Esophagus muscularis mucosa (tissue), 3 donors: ENCODE data around the gene INO80E.
"Not testable (repeated sequence)": the region's sequence is repeated elsewhere in the genome, so short reads cannot be mapped to it uniquely, and the experiment has no call there.

Experiments
- POLR2A ChIP-seq: fragments of 450-650 bp; IDR thresholded peaks from one replicate; pipeline ENCODE4 v1.6.1; 2017; ENCODE audit warnings: antibody characterized with exemption, moderate library complexity, mild to moderate bottlenecking, low read depth
- TF ChIP-seq, protein P1 (sequence below), 3 experiments: fragments of 200-600 bp in 2 of 3; fragments of 450-650 bp in 1 of 3; sonication (generic) in 2 of 3; IDR thresholded peaks; one replicate each; pipeline ENCODE4 v1.5.1; 2017 to 2019; ENCODE audit warnings: antibody characterized with exemption in 3 of 3, mild to moderate bottlenecking in 2 of 3, moderate library complexity in 1 of 3

DNA sequence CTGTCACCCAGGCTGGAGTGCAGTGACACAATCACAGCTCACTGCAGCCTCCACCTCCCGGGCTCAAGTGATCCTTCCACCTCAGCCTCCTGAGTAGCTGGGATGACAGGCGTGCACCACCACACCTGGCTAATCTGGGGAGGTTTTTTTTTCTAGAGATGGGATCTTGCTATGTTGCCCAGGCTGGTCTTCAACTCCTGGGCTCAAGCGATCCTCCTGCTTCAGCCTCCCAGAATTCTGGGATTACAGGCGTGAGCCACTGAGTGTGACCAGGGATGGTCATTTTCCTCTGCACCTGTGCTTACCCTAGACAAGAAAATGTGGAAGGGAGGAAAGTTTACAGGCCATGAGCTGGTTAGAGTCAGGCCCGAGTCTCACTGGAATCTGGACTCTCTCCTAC, 44.6 kb downstream of the INO80E start:
- TF ChIP-seq, protein P1, sequence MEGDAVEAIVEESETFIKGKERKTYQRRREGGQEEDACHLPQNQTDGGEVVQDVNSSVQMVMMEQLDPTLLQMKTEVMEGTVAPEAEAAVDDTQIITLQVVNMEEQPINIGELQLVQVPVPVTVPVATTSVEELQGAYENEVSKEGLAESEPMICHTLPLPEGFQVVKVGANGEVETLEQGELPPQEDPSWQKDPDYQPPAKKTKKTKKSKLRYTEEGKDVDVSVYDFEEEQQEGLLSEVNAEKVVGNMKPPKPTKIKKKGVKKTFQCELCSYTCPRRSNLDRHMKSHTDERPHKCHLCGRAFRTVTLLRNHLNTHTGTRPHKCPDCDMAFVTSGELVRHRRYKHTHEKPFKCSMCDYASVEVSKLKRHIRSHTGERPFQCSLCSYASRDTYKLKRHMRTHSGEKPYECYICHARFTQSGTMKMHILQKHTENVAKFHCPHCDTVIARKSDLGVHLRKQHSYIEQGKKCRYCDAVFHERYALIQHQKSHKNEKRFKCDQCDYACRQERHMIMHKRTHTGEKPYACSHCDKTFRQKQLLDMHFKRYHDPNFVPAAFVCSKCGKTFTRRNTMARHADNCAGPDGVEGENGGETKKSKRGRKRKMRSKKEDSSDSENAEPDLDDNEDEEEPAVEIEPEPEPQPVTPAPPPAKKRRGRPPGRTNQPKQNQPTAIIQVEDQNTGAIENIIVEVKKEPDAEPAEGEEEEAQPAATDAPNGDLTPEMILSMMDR (IDR thresholded peaks at IDR 0.05) = not testable (repeated sequence)
- not testable (repeated sequence) for TF ChIP-seq POLR2A
